ENCODE measurements around the gene STK17B. TPM values are rescaled to one million over a fixed set of nuclear protein-coding genes. Genes with fewer than 3 reads are reported as not detected.

STK17B gene
- total and polyA plus RNA-seq, 2 of the 13 experiments (the other 11 are each of a cell fraction or from before 2014, with no cell fraction given) = 1.6 to 4.5 TPM

GRCh38 chr2:196213252-196213980 lies 42.0 kb upstream of the STK17B start:
- in situ Hi-C loops (cut with HindIII; ENCODE audit: extremely low pct_ligation_motif_present, low pct_unique_long_range_greater_than_20kb) (no loop called here), intact Hi-C loops (cut with micrococcal nuclease; ENCODE audit: unreplicated experiment) (no loop called here)
- no peaks in the 10 kb centered on the region for H3K4me1 ChIP-seq (ENCODE audit: insufficient read depth, low read length)
- no TSS peak for BruUV-seq (replicated peaks)
- FAIRE-seq (no peak), ATAC-seq (no peak), DNase-seq (ENCODE audit: low spot score) (no peak)
- no peak overlapping the region for H3K27ac ChIP-seq (ENCODE audit: extremely low read length, insufficient read depth, low read length)
- no peaks in the 10 kb centered on the region for H3K36me3 ChIP-seq (replicated peaks in 1 of 2; ENCODE audit: control insufficient read depth in 1 of 2, insufficient read depth in 2 of 2, low read length in 2 of 2)
- no peaks in the 10 kb centered on the region for H3K79me2 ChIP-seq (ENCODE audit: insufficient read depth, low read length)
- ChIA-PET CTCF (ENCODE audit: low intra/inter-chr PET ratio, low total read pairs) (no interaction called here), POLR2A (no interaction called here)
- no peak overlapping the region for H2AFZ ChIP-seq (ENCODE audit: low read length)
- 22% methylated on average over 3 of the region's 3 CpGs for WGBS (ENCODE audit: low lambda C conversion rate)
- no peak for TF ChIP-seq MYNN (CRISPR knock-in tag; IDR thresholded peaks at IDR 0.05; ENCODE audit: low read depth)
- TF ChIP-seq ZNF672 (CRISPR knock-in tag; IDR thresholded peaks at IDR 0.05) = no peak
- no peak for TF ChIP-seq ZMAT5 (CRISPR knock-in tag; IDR thresholded peaks at IDR 0.05; ENCODE audit: borderline replicate concordance, low read depth)
- no peak for TF ChIP-seq CREBL2 (CRISPR knock-in tag; IDR thresholded peaks at IDR 0.05; ENCODE audit: borderline replicate concordance)
- TF ChIP-seq EZH2 (conservative IDR thresholded peaks at IDR 0.05; ENCODE audit: low read depth, low read length) = no peak
- TF ChIP-seq SMYD3 (CRISPR knock-in tag; IDR thresholded peaks at IDR 0.05) = no peak
- no peak for TF ChIP-seq POGK (CRISPR knock-in tag; conservative IDR thresholded peaks at IDR 0.05)
- TF ChIP-seq ELF3 (CRISPR knock-in tag; IDR thresholded peaks at IDR 0.05) = no peak
- TF ChIP-seq ZNF772 (CRISPR knock-in tag; IDR thresholded peaks at IDR 0.05) = no peak
- no peak for TF ChIP-seq MTA1 (CRISPR knock-in tag; IDR thresholded peaks at IDR 0.05; ENCODE audit: borderline replicate concordance)
- TF ChIP-seq THAP11 (CRISPR knock-in tag; IDR thresholded peaks at IDR 0.05) = no peak
- TF ChIP-seq ZNF547 (CRISPR knock-in tag; IDR thresholded peaks at IDR 0.05) = no peak
- no peak for TF ChIP-seq MNT (IDR thresholded peaks at IDR 0.05)
- TF ChIP-seq NR1H2 (CRISPR knock-in tag; IDR thresholded peaks at IDR 0.05; ENCODE audit: borderline replicate concordance, low read depth) = no peak
- TF ChIP-seq ZNF724P (CRISPR knock-in tag; IDR thresholded peaks at IDR 0.05; ENCODE audit: borderline replicate concordance) = no peak
- no peak for TF ChIP-seq ZSCAN22 (CRISPR knock-in tag; IDR thresholded peaks at IDR 0.05)
- TF ChIP-seq HMG20A (CRISPR knock-in tag; IDR thresholded peaks at IDR 0.05; ENCODE audit: borderline replicate concordance) = no peak
- no peak for TF ChIP-seq PHF5A (CRISPR knock-in tag; IDR thresholded peaks at IDR 0.05; ENCODE audit: low read depth, unreplicated experiment)
- TF ChIP-seq PAWR (CRISPR knock-in tag; IDR thresholded peaks at IDR 0.05; ENCODE audit: borderline replicate concordance) = no peak
- no peak overlapping the region for H3K9ac ChIP-seq (ENCODE audit: insufficient read depth, low read depth, low read length)
- no peaks in the 10 kb centered on the region for H4K20me1 ChIP-seq (ENCODE audit: insufficient read depth, low read length)
- no peaks in the 10 kb centered on the region for H3K9me3 ChIP-seq (ENCODE audit: low read length)
- peaks cover 0 to 7% of the 10 kb centered on the region in 2 experiments; a peak in 1 of 5 replicates for H3K27me3 ChIP-seq (ENCODE audit: control insufficient read depth in 1 of 2, insufficient read depth in 2 of 2, low read length in 2 of 2)
- no peak overlapping the region for H3K4me2 ChIP-seq (ENCODE audit: low read depth, low read length)
- no peak overlapping the region for H3K4me3 ChIP-seq (replicated peaks in 1 of 3; ENCODE audit: insufficient read depth in 1 of 3, low read depth in 2 of 3, low read length in 3 of 3)

All from HepG2 (cell line).